Endothelial cell of hepatic sinusoid (primary cell): ENCODE results near the gene STH.

ENCODE experiments used
- in situ Hi-C: cut with HindIII; loops from 2 replicates; pipeline ENCODE4 v1.10.0; 2017; ENCODE audit warnings: low sequenced_read_pairs

The STH gene

DNA sequence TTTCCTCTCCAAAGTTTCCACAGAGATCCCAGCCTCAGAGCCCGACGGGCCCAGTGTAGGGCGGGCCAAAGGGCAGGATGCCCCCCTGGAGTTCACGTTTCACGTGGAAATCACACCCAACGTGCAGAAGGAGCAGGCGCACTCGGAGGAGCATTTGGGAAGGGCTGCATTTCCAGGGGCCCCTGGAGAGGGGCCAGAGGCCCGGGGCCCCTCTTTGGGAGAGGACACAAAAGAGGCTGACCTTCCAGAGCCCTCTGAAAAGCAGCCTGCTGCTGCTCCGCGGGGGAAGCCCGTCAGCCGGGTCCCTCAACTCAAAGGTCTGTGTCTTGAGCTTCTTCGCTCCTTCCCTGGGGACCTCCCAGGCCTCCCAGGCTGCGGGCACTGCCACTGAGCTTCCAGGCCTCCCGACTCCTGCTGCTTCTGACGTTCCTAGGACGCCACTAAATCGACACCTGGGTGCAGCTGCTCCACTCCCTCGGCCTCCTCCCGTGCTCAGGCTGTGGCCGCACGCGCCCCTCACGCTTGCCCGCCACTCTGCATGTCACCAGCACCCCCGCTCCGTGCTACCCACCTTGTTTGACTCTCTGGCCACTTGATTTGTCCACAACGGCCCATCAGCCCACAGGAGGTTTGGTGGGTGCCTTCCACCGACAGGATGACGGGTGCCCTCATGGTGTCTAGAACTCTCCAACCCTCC lies 15.3 kb upstream of the STH start:
- in situ Hi-C loops, result no loop called here

GRCh38 chr17:45984368-45984767 lies 14.7 kb upstream of the STH start:
- in situ Hi-C loops, result no loop called here

DNA sequence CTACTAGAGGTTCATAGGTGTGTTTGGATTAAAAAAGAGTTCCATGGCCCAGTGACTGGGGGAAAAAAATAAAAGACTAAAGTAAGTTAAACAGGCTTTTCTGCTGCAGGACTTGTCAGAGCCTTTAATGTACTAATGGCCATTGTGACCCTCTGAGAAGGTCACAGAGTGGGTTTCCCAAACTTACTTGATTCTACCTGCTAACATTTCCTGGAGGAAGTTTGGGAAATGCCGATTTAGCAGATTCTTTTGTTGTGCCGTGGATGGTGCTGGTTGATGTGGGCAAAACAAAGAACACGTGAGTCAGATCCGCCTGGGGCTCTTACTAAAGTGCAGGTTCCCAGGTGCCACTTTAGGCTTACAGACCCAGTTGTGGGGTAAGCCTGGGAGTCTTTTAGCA lies 13.6 kb upstream of the STH start:
- in situ Hi-C loops, result no loop called here

DNA sequence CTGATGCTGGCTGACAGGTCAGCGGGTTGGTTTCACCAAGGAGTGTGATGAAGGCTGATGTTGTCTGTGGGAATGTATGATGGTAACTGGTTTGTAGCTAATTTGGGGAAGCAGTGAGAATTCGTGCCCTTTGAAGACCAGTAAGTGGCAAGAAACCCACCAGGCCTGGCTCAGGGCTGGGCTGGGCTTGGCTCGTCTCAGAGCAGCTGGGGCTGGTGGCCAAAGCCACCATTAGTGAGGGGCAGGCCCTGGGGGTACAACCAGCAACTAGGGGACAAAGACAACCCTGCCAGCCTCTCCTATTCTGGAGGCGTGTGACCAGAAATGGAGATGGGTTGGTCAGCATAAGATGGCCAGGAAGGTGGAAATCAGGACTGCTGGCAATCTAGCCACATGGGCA lies 13.0 kb upstream of the STH start:
- in situ Hi-C loops, result no loop called here

- in situ Hi-C loops, result no loop called here
These were observed 11.3 kb upstream of the STH start for GRCh38 chr17:45987706-45988105.

DNA sequence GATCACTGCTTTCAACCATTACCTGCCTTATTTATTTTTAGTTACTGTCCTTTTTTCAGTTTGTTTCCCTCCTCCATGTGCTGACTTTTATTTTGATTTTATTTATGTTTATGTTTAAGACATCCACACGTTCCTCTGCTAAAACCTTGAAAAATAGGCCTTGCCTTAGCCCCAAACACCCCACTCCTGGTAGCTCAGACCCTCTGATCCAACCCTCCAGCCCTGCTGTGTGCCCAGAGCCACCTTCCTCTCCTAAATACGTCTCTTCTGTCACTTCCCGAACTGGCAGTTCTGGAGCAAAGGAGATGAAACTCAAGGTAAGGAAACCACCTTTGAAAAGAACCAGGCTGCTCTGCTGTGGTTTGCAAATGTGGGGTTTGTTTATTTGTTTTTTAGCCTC lies 9.3 kb upstream of the STH start:
- in situ Hi-C loops, result no loop called here

GRCh38 chr17:45990886-45991285 lies 8.2 kb upstream of the STH start:
- in situ Hi-C loops, result no loop called here

DNA sequence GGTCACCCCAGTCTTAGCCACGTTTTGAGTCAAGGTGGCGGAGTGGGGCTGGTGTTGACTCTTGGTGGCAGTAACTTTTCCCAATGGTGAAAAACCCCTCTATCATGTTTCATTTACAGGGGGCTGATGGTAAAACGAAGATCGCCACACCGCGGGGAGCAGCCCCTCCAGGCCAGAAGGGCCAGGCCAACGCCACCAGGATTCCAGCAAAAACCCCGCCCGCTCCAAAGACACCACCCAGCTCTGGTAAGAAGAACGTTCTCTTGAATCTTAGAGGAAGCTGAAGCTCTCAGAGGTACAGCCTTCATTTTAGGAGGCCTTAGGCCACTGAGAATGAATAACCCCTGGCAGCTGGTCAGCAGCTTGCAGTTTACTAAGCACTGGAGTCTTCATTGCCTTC lies 7.7 kb upstream of the STH start:
- in situ Hi-C loops, result no loop called here

DNA sequence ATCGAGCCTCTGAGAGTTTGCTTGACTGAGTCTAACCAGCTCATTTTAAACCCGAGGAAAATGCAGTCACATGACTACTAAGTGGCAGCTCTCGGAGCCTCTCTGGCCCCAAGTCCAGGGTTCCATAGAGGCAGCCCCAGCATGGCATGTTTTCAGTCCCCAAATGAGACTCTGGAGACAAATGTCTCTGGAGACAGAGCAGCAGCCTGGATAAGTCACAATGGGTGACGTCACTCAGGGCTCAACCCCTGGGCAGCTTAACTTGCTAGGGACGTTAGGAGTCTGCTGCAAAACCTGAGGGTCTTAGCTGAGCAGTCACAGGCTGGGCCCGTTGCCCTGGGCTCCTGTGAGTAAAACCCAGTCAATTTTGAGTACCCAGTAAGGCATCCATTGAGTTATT lies 6.9 kb upstream of the STH start:
- in situ Hi-C loops, result no loop called here

DNA sequence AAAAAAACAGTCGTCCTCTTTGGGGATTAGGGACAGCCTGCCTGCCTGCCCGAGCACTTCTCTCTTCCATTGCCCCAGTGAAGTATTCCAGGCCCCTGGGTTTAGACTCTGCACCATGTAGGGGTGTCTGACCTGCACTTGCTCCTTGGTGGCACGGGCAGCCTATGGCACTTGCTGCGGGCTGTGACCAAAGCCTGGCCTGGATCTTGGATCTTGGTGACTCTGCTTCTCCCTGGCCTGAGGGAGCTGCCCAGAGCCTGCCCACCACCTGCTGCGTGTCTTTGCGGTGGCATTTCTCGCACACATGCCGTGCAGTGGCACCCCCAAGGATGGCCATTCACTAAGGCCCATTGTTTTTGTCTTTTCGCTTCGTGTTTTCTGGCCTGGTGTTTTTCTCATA lies 6.1 kb upstream of the STH start:
- in situ Hi-C loops, result no loop called here

- in situ Hi-C loops, result no loop called here
These were observed 5.0 kb upstream of the STH start for GRCh38 chr17:45993962-45994627.

GRCh38 chr17:45994987-45995386 lies 4.1 kb upstream of the STH start:
- in situ Hi-C loops, result no loop called here

DNA sequence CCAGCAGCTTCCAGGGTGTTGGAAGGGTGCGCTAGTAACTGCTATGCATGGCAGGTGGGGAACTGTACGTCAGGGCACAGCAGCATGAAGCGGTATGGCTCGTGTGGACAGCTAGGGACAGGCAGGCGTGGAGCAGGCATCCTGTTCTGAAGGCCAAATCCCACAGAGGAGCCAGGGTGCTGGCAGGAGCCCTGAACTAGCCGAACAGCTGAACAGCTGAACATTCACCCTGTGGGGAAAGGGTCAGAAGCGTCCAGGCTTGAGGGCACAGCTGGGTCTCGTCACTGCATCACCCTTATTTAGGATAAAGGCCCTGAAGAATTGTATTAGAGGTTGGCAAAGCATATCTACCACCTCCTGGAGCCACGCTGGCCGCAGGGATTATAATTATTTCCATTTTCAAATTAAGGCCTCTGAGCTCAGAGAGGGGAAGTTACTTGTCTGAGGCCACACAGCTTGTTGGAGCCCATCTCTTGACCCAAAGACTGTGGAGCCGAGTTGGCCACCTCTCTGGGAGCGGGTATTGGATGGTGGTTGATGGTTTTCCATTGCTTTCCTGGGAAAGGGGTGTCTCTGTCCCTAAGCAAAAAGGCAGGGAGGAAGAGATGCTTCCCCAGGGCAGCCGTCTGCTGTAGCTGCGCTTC lies 3.3 kb upstream of the STH start:
- in situ Hi-C loops, result no loop called here

GRCh38 chr17:45996282-45996937 lies 2.6 kb upstream of the STH start:
- in situ Hi-C loops, result no loop called here

DNA sequence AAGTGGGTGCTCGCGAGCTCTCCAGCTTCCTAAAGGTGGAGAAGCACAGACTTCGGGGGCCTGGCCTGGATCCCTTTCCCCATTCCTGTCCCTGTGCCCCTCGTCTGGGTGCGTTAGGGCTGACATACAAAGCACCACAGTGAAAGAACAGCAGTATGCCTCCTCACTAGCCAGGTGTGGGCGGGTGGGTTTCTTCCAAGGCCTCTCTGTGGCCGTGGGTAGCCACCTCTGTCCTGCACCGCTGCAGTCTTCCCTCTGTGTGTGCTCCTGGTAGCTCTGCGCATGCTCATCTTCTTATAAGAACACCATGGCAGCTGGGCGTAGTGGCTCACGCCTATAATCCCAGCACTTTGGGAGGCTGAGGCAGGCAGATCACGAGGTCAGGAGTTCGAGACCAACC lies 1.9 kb upstream of the STH start:
- in situ Hi-C loops, result no loop called here

GRCh38 chr17:45997624-45998023 lies 1.4 kb upstream of the STH start:
- in situ Hi-C loops, result no loop called here

- in situ Hi-C loops, result no loop called here
These were observed 845 bp downstream of the STH start for GRCh38 chr17:45999900-46000290.

GRCh38 chr17:46000292-46000691 lies 1.2 kb downstream of the STH start:
- in situ Hi-C loops, result no loop called here

- in situ Hi-C loops, result no loop called here
These were observed 1.7 kb downstream of the STH start for GRCh38 chr17:46000757-46001156.

- in situ Hi-C loops, result no loop called here
These were observed 2.6 kb downstream of the STH start for GRCh38 chr17:46001390-46002310.
